Sigmoid colon (tissue), 7 donors: ENCODE results near the gene RETREG1. TPM values are rescaled to one million over a fixed set of nuclear protein-coding genes. Genes with fewer than 3 reads are reported as not detected.

Experiments
- DNase-seq: peaks from one replicate; pipeline ENCODE4 v3.0.0-alpha.2; 2019
- H3K27ac ChIP-seq, 4 donors: fragments of 200-600 bp; sonication (generic); one replicate each; pipeline ENCODE4 v1.5.1; 2016 to 2019; ENCODE audit warnings: mild to moderate bottlenecking in 1 of 4
- H3K27me3 ChIP-seq, 3 donors: fragments of 200-600 bp; sonication (generic); one replicate each; pipeline ENCODE4 v1.5.1; 2019; ENCODE audit warnings: mild to moderate bottlenecking in 1 of 3
- H3K36me3 ChIP-seq, 4 donors: fragments of 200-600 bp; sonication (generic); one replicate each; pipeline ENCODE4 v1.5.1; 2016 to 2019
- H3K4me1 ChIP-seq, 4 donors: fragments of 200-600 bp; sonication (generic); one replicate each; pipeline ENCODE4 v1.5.1; 2017 to 2019
- H3K4me3 ChIP-seq, 4 donors: fragments of 200-600 bp; sonication (generic); one replicate each; pipeline ENCODE4 v1.5.1; 2017 to 2019; ENCODE audit warnings: mild to moderate bottlenecking in 2 of 4, moderate library complexity in 1 of 4
- H3K9me3 ChIP-seq, 4 donors: fragments of 200-600 bp in 3 of 4; sonication (generic) in 3 of 4; one replicate each; pipeline versions ENCODE4 v1.5.1 to v1.6.1; 2013 to 2019
- CTCF ChIP-seq, 4 experiments: fragments of 450-650 bp in 3 of 4; fragments of 200-600 bp in 1 of 4; IDR thresholded peaks; one replicate each; pipeline ENCODE4 v1.5.1; 2016 to 2019; ENCODE audit warnings: antibody characterized with exemption in 4 of 4, mild to moderate bottlenecking in 3 of 4, moderate library complexity in 2 of 4
- EP300 ChIP-seq, 4 donors: sonication (generic); formaldehyde crosslinking; IDR thresholded peaks; one replicate each; pipeline ENCODE4 v1.6.1; 2017; ENCODE audit warnings: antibody characterized with exemption in 4 of 4
- POLR2A ChIP-seq, 2 donors: fragments of 450-650 bp; IDR thresholded peaks; one replicate each; pipeline ENCODE4 v1.6.1; 2016; ENCODE audit warnings: antibody characterized with exemption in 2 of 2, mild to moderate bottlenecking in 2 of 2, moderate library complexity in 2 of 2
- POLR2AphosphoS5 ChIP-seq, 4 donors: sonication (generic); formaldehyde crosslinking; IDR thresholded peaks; one replicate each; pipeline ENCODE4 v1.6.1; 2017; ENCODE audit warnings: antibody characterized with exemption in 4 of 4
- WGBS, 2 donors: extraction: QIAGEN DNeasy Blood & Tissue Kit; methylation state at CpG; one replicate each; pipeline ENCODE4 v1.1.7; 2013; 5-methylcytosine and 5-hydroxymethylcytosine counted together
- intact Hi-C: fragments of 100-400 bp; cut with DNase I; formaldehyde crosslinking; loops from one replicate; pipeline ENCODE4 v1.15.1; 2023
- polyA plus RNA-seq, 3 donors: library from polyadenylated mRNA; stranded (reverse); fragments of 200-250 nt; gene quantifications; one replicate each; pipeline ENCODE4 v1.2.3, GENCODE V29; 2013
- total RNA-seq, 4 donors: library from RNA; depleted of rRNA; stranded (reverse); fragments of >200 nt; gene quantifications; one replicate each; pipeline ENCODE4 v1.1.0, GENCODE V29; 2016
- donor health status: healthy with polysubstance abuse.
- donor health status: Bipolar disorder and iron deficiency.
- donor health status: healthy.

Gene RETREG1
- total and polyA plus RNA-seq, 7 donors: 10.8 to 21.2 (median 14.6) TPM

- H3K4me3 ChIP-seq: no peak overlapping the region
- TF ChIP-seq POLR2AphosphoS5 (IDR thresholded peaks at IDR 0.05) (no peak), EP300 (IDR thresholded peaks at IDR 0.05) (no peak), CTCF (IDR thresholded peaks at IDR 0.05) (no peak), POLR2A (IDR thresholded peaks at IDR 0.05) (no peak)
- H3K27me3 ChIP-seq: no peaks in the 10 kb centered on the region
- peaks cover 0 to 58% (median 27%) of the 10 kb centered on the region in 4 donors for H3K4me1 ChIP-seq
- no peaks in the 10 kb centered on the region for H3K9me3 ChIP-seq
- WGBS, 2 donors: 16 to 68% methylated on average over 2 of the region's 2 CpGs
- no peaks in the 10 kb centered on the region for H3K36me3 ChIP-seq
- intact Hi-C loops: no loop called here
- peak overlapping the region in 2 of 4 donors; percentile 18 to 73 for H3K27ac ChIP-seq
- no peak for DNase-seq
Observed at GRCh38 chr5:16573401-16573800, 43.4 kb downstream of the RETREG1 start.

- Histone ChIP-seq H3K4me3 (no peak overlapping the region), H3K27me3 (no peaks in the 10 kb centered on the region), H3K9me3 (no peaks in the 10 kb centered on the region), H3K4me1 (peaks cover 0 to 56% (median 30%) of the 10 kb centered on the region in 4 donors), H3K36me3 (no peaks in the 10 kb centered on the region), H3K27ac (peak overlapping the region in 2 of 4 donors; percentile 79 to 83)
- 85 to 94% methylated on average over 19 of the region's 19 CpGs for WGBS, 2 donors
- no peak for DNase-seq
- TF ChIP-seq POLR2AphosphoS5 (IDR thresholded peaks at IDR 0.05) (no peak), CTCF (IDR thresholded peaks at IDR 0.05) (no peak)
- intact Hi-C loops: no loop called here
Observed at GRCh38 chr5:16572289-16573015, 44.3 kb downstream of the RETREG1 start.

GRCh38 chr5:16571016-16571415 lies 45.8 kb downstream of the RETREG1 start:
- H3K27ac ChIP-seq: peak overlapping the region in 2 of 4 donors; percentile 79 to 83
- no peak for DNase-seq
- no peak for TF ChIP-seq CTCF (IDR thresholded peaks at IDR 0.05)
- no peak for TF ChIP-seq EP300 (IDR thresholded peaks at IDR 0.05)
- no peak for TF ChIP-seq POLR2A (IDR thresholded peaks at IDR 0.05)
- no peak for TF ChIP-seq POLR2AphosphoS5 (IDR thresholded peaks at IDR 0.05)

GRCh38 chr5:16570121-16570815 lies 46.5 kb downstream of the RETREG1 start:
- H3K4me1 ChIP-seq: peaks cover 0 to 51% (median 27%) of the 10 kb centered on the region in 4 donors
- intact Hi-C loops: no loop called here
- no peaks in the 10 kb centered on the region for H3K36me3 ChIP-seq
- WGBS, 2 donors: 75 to 89% methylated on average over 3 of the region's 3 CpGs
- DNase-seq: no peak
- peak overlapping the region in 3 of 4 donors; percentile 69 to 83 (median 79) for H3K27ac ChIP-seq
- H3K27me3 ChIP-seq: no peaks in the 10 kb centered on the region
- H3K4me3 ChIP-seq: no peak overlapping the region
- H3K9me3 ChIP-seq: no peaks in the 10 kb centered on the region
- TF ChIP-seq CTCF (IDR thresholded peaks at IDR 0.05): no peak
- no peak for TF ChIP-seq POLR2A (IDR thresholded peaks at IDR 0.05)
- TF ChIP-seq EP300 (IDR thresholded peaks at IDR 0.05): no peak
- no peak for TF ChIP-seq POLR2AphosphoS5 (IDR thresholded peaks at IDR 0.05)

More at GRCh38 chr5:16571016-16571415, 45.8 kb downstream of the RETREG1 start:
- H3K4me1 ChIP-seq: peaks cover 0 to 56% (median 30%) of the 10 kb centered on the region in 4 donors
- no peak overlapping the region for H3K4me3 ChIP-seq
- H3K27me3 ChIP-seq: no peaks in the 10 kb centered on the region
- no peaks in the 10 kb centered on the region for H3K36me3 ChIP-seq
- 80 to 84% methylated on average over 4 of the region's 4 CpGs for whole genome bisulfite sequencing, 2 donors
- intact Hi-C loops: no loop called here
- H3K9me3 ChIP-seq: no peaks in the 10 kb centered on the region
